DMS53 treated with DMSO at 0.1 percent for 48 hours (cell line): ENCODE data around the gene ARID1B.
"Not testable (repeated sequence)": the region's sequence is repeated elsewhere in the genome, so short reads cannot be mapped to it uniquely, and the experiment has no call there.

Experiments used
- DNase-seq: peaks from one replicate; lab custom pipeline; 2025; ENCODE audit not compliant: unreplicated experiment; lab: John Stamatoyannopoulos, UW

The ARID1B gene

DNA sequence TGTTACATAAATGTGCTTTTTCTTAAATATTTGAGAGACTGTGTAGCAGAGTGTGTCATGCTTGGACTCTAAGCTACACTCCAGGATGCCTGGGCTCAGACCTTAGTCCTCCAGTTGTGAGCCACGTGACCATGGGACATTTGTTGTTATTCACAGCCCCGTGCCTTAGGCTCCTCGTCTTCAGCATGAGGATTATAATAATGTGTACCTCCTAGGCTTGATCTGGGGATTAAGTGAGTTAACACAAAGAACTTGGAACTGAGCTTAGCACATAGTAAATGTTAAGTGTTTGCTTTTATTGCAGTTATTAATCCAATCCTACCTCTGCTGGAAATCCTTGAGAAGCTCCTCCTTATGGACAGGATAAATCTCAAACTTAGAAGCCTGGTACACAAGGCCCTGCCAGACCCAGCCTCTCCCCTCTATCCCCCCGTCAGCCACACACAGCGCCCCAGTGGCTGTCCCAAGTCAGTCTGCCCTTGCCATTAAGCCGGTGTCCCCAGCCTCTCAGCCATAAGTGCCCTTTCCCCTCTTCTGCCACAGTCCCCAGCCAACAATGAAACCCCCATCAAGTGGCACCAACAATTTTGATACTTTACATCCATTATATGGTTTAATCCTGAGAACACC lies 368.6 kb downstream of the ARID1B start:
- DNase-seq: no peak

DNA sequence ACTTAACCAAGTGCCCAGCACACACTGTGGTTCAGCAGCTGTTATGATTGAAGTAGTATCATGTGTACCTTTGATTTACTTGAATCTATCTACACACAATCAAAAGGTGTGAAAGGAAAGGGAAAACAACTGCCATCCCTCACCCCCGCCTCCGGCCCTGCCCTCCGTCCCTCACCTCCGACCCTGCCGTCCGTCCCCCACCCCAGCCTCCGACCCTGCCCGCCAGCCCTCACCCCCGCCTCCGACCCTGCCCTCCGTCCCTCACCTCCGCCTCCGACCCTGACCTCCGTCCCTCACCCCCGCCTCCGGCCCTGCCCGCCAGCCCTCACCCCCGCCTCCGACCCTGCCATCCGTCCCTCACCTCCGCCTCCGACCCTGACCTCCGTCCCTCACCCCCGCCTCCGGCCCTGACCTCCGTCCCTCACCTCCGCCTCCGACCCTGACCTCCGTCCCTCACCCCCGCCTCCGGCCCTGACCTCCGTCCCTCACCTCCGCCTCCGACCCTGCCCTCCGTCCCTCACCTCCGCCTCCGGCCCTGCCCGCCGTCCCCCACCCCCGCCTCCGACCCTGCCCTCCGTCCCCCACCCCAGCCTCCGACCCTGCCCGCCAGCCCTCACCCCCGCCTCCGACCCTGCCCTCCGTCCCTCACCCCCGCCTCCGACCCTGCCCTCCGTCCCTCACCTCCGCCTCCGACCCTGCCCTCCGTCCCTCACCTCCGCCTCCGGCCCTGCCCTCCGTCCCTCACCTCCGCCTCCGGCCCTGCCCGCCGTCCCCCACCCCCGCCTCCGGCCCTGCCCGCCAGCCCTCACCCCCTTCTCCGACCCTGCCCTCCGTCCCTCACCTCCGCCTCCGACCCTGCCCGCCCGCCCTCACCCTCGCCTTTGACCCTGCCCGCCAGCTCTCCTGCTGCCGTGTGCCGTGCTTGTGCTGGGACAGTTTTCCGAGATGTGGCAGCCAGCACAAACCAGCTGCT lies 370.2 kb downstream of the ARID1B start:
- DNase-seq: not testable (repeated sequence)

DNA sequence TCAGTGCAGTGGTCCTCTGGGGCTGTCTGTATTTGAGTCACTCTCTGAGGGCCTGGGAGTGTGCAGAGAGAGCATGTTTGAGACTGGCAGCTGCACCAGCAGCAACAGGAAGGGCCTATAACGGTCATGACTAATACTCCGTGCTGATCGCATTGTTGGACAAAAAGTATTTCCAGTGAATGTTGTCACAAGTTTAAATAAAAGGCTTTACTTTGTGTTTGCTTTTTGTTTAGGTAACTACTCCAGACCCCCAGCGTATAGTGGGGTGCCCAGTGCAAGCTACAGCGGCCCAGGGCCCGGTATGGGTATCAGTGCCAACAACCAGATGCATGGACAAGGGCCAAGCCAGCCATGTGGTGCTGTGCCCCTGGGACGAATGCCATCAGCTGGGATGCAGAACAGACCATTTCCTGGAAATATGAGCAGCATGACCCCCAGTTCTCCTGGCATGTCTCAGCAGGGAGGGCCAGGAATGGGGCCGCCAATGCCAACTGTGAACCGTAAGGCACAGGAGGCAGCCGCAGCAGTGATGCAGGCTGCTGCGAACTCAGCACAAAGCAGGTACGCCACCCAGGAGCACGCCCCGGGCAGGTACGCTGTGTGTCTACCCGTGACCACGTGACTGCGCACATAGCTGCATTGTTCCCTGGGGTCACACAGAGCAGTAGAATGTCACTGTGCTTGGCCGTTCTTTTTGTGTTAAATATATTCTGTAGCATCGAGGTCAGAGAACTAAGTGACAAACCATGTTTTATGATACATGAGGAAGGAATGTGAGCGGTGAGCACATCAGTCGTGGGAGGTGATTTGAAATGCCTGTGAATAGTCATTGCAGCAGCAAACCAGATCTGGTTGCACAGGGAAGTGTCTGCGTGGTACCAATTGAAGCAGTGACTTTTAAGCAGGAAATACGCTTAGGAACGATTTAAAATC lies 371.5 kb downstream of the ARID1B start:
- no peak for DNase-seq

DNA sequence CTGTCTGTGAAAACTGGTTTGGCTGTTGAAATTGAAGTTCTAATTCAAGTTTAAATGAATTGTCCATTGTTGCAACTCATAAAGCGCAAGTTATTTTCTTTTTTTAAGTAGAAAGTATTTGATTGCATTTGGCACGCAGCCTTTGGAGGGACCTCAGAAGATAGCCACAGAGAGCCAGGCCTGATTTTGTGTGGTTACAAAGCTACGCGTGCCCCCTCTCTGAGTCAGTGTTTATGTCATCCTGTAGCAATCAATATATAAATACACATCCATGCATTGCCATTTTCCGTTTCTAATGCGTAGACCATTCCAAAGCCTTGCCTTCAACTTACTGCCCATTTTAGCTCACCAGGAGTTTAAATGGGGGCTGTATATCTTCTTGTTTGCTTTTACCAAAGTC lies 372.9 kb downstream of the ARID1B start:
- DNase-seq: no peak

DNA sequence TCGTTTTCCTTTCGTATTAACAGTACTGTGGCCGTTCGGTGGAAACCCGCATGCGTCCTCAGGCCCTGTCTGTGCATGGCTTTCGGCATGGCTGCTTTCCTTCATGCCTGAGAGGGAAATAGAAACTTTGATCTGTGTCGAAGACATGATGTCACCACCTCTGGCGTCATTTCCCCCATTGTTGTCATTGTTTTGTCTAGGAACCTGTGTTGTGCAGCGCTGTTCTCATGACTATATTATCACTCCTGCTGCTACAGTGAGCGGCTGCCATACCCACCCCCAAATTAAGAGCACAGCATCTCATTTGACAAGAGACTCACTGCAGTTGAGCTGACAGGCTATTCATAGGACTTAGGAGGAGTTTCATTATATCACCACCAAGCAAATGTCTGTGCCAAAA lies 373.9 kb downstream of the ARID1B start:
- DNase-seq: no peak

DNA sequence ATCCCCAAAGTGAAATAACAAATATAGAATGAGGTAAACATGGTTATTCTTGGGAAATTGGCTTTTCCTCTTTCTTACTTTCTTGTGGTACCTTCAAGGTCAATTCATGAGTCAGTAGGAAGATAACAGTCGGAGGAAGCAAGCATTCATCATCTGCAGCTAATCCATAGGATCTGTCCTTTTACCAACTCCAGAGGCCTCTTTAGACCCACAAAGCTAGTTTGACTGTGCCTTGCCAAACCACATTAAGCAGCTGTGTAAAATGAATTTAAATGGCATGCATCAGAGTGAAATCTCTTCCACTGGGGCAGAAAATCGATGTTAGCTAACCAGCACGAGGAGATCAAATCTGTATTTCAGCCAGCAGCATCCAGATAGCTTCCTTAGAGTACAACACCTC lies 374.8 kb downstream of the ARID1B start:
- no peak for DNase-seq

DNA sequence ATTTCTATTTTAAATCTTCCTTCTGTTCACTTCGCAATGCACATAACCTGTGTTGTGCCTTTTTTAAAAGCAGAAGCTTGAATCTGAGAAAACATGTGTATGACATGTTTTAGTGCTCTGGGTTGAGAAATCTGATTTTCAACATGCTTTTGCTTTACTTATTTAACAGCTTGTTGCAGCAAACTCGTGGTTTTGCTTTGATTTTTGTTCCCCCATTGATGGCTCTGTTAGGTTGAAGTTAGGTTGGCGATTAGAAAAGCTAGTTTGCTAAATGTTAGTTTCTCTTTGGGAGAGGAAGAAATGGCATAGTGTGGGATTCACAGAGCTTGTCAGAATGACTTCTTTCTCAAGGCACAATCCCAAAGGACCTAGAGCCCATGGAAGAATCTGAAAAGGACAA lies 375.4 kb downstream of the ARID1B start:
- no peak for DNase-seq

DNA sequence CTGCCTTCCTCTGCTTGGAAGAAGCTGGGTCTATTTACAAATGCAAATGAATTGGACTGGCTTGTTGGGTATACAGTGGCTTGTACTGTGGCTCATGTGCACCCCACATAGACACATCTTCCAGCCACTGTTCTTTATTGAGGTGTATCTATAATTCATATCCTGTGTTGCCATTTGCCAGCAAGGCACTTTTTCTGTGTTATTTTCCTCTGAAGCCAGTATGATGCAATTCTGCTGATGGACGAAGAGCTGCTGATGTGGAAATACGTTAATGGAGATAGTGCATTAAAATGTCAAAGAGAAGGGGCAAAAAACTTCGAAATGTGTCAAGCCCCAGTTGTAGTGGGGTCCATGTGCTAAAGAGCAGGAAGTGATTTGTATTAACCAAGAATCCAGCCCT lies 378.6 kb downstream of the ARID1B start:
- DNase-seq: peak; percentile 0

DNA sequence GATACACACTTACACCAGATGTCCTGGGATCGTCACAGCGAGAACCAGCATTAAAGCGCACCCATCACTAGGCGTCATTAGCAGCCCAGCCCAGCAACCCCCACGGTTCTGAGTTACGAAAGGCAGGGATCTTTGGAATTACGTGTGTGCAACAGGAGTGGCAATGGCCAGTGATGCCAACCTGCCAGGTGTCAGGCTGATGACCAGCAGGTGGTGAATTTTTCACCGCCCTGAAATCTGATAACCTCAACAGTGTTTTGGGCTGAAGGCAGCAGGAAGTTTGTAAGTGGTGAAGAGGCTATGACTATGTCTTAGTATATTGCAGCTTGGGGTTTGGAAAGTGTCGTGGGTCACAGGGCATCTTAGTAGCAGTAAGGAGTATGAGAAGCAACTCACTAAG lies 380.1 kb downstream of the ARID1B start:
- peak; percentile 83 for DNase-seq

DNA sequence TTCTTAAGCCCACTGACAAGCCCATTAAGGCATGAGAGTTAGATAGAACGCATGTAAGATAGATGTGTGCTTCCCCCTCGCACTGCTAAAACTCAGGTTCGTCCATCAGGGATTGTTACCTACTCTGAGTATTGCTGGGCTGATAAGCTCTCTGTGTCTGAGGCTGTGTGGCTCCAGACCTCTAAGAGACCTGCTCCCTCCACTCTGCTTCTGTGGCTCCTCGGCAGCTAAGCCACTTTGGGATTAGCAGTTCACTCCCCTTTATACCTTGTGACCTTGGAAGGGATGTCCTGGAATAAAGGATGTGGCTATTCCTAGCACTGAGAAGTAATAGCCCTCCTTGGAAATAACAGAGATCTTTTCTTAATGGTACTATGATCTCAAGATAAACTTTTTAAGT lies 381.3 kb downstream of the ARID1B start:
- DNase-seq: no peak

DNA sequence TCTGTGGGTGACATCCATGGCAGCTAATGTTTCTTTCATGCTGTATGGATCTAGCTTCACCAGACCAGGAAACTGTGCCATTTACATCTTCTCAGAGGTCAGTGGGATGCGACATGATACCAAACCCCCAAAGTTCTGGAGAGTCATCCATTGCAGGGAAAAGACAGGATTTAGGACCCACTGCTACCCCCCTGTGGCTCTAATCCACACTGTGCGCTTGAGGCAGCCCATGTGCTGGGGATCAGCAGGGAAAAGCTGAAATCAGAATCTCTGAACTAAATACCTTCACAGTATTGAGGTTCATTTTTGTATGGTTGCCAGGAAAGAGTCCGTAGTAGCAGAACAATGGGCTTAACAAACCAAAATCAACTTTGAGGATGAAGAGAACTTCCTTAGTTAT lies 381.7 kb downstream of the ARID1B start:
- DNase-seq: no peak

DNA sequence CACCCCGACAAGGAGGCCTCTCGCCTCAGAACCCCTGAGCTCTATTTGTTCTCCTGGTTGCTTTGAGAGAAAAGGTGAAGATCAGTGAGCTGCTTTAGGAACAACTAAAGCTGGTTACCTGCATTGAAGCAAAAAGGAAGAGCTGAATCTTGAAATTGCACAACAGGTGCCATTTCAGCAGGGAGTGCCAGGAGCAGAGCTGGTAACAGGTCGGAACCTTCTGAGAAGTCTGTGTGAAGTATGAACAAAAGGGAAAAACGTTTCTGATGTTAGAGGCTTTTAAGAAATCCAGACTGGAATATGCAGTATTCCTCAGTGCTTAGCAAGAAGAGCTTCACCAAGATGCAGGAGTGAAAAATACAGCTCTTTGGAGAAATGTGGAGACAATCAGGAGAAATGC lies 382.2 kb downstream of the ARID1B start:
- no peak for DNase-seq

DNA sequence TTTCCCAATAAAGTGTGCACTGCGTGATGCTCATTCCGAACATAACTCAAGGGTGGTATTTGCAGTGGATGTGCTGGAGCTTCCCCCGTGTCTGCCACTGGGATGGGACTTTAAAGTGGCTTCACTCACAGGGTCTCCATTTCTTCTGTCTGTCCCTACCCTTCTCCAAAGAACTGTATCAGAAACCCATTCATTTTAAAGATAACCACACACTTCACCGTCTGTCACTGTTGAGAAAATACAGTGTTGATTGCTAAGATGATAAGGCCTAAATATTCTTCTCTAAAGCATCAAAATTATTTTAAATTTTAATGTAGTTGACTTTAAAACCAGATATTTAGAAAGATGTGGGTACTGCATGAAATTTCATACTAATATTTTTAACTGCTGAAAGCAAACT lies 384.7 kb downstream of the ARID1B start:
- DNase-seq: no peak

DNA sequence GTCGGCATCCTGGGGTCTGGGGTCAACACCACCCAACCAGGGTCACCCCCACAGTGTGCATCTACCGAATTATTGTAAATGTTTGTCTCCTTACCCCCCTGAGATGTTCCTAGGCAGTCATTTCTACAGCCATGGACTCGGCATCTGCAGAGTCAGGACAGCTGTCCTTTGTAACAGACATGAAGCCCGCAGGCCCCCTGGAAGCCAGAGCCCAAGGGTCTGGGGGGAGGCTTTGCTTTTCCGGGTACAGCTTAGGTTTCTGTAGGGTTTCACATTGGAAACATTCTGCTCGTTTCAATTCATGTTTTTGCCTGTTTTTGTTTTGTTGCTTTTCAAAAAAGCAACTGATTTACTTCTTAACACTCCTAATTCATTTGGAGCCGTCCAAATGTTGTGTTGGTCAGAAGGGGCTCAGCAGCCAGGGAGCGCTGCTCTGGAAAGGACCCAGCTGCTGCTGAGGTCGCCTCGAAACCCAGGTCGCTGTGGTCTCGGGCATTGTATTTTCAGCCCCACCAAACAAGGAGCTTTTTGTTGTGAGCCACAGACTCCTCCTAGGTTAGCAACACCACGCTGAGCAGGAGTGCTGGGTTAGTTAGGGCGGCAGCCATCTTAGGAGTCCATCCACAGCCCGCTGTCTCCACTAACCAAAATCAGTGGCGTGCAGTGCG lies 385.7 kb downstream of the ARID1B start:
- no peak for DNase-seq

DNA sequence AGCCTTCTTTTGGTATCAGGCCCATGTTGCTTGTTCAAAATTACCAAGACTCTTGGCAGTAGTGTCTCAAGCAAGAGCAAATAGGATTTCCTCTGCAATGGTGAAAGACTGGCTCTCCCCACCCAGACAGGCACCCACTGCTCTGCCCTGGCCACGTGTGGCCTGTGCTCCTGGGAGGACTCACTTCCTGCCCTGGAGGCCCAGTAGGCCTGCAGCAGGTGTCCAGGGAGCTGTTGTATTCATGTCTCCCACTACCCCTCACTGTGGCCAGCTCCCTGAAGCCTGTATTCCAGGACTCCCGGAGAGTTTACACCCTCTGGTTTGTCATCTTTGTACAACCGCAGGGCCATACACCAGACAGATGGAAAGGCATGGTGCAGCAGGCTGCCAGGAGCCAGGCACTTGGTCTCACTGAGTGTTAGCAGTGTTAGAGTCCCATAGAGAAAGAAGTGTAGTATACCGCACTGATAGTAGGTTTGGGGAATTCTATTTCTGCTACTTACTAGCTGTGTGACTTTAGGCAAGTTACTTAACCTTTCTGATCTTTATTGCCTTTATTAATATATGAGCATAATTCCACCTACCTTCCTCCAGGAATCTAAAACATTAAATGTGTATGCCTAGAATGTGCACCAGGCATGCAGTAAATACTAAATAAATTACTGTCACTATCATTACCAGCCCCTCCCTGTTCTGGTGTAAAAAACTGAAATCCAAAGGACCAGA lies 386.4 kb downstream of the ARID1B start:
- DNase-seq: no peak

DNA sequence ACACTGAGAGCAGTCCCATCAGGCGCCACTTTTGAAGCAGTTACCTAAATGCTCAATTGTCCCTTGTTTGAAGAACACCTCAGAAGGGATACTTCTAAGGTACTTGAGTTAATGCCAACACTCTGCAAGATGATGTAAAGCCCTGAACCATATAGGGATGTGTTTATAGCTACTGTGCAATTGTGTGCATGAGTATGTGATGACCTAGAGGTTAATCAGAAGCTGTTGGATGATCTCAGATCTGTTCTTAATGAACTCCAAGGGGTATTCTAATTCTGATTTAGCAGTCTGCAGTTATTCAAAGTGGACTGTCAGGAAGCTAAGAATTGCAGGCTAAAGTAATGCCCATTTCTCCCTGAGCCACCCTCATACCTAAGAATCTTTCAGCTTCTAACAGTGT lies 387.8 kb downstream of the ARID1B start:
- no peak for DNase-seq

DNA sequence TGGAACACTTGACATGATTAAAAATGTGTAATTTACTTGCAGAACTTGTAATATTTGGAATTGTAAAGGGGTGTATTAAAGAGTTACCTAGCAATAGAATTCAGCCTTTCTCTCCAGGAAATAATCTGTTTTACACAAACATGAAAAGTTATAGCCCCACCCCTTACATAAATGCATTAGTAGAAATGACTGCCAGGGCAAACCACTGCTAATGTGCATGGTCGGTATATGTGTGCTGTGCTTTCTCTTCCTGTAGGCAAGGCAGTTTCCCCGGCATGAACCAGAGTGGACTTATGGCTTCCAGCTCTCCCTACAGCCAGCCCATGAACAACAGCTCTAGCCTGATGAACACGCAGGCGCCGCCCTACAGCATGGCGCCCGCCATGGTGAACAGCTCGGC lies 389.6 kb downstream of the ARID1B start:
- DNase-seq: no peak

DNA sequence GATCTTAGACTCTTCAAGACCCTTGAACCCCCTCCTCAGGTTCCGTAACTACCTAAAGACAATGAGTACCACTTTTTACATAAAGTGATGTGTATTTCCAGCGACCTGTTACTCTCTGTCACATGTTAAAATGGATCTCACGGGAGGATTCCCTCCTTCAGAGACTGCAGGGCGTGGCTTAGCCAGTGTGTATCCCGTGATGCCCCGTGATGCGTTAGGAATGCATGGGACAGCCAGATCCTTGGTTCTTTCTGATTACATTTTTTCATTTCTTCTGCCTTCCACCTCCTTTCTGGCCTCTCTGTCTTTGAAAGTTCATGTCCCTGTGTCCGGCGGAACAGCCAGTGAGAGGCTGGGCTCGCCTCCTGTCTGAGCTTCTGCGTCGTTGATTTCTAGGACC lies 390.7 kb downstream of the ARID1B start:
- no peak for DNase-seq

DNA sequence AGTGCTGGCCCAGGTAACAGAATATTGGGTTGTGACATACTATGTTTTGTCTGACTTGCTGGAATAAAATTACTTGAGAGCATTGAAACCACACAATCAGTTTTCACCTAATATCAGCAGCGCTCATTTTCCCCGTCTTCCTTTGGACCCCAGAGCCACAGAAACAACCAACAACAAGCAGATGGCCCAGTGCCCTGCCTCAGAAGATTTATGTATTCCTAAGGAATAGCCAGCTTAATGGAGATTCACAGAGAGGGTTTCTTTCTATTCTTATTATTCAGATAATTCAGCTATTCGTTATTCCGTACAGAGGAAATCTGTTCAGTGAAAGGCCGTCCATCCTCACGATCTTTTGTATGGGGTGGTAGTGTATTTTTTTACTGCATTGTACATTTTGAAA lies 391.3 kb downstream of the ARID1B start:
- DNase-seq: no peak

DNA sequence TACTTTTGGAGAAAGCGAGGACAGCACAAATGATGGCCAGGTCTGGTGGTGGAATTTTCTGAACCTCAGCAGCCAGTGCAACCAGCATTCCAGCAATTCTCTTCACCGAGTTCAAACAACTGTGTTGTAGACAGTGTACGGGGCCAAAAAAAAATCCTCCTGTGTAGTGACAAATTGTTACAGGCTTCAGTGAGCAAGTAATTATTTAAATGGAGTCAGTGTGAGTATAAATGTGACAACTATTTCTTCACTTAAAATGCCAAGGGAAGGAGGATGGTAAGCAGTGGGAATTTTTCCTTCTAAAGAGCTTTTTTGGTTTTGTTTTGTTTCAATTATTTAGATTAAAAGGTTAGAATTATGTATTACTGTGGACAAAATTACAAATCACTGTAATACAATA lies 392.0 kb downstream of the ARID1B start:
- no peak for DNase-seq
